CD14-positive monocyte (primary cell): Measurements from ENCODE around the gene INPP5B. TPM values are rescaled to one million over a fixed set of nuclear protein-coding genes. Genes with fewer than 3 reads are reported as not detected.

Source experiments
- DNase-seq, 3 donors: peaks; one replicate each; pipeline ENCODE4 v3.0.0-alpha.2; 2011 to 2022
- H2AFZ ChIP-seq: 2 replicates; pipeline ENCODE4 v1.6.0; 2012; ENCODE audit warnings: mild to moderate bottlenecking, low read depth, low read length, inconsistent platforms; ENCODE audit not compliant: insufficient read depth, poor library complexity, severe bottlenecking
- H3K27ac ChIP-seq, 2 donors: 1 replicate in 1 of 2; 2 replicates in 1 of 2; pipeline ENCODE4 v1.5.1; 2012 to 2013; ENCODE audit warnings: low read length in 2 of 2, control low read depth in 1 of 2, inconsistent platforms in 1 of 2, low read depth in 1 of 2, mild to moderate bottlenecking in 1 of 2
- H3K27me3 ChIP-seq, 2 donors: one replicate each; pipeline versions ENCODE4 v1.6.0 to v1.6.1; 2011 to 2013; ENCODE audit warnings: low read length in 2 of 2; ENCODE audit not compliant: control insufficient read depth in 2 of 2, insufficient read depth in 2 of 2
- H3K36me3 ChIP-seq, 2 donors: replicated peaks in 1 of 2; 1 replicate in 1 of 2; 2 replicates in 1 of 2; pipeline versions ENCODE4 v1.5.1 to v1.6.1; 2012 to 2013; ENCODE audit warnings: low read length in 2 of 2, control low read depth in 1 of 2, inconsistent platforms in 1 of 2, mild to moderate bottlenecking in 1 of 2; ENCODE audit not compliant: insufficient read depth in 2 of 2, control insufficient read depth in 1 of 2
- H3K4me1 ChIP-seq, 2 donors: 1 replicate in 1 of 2; 2 replicates in 1 of 2; pipeline versions ENCODE4 v1.5.1 to v1.6.1; 2012 to 2013; ENCODE audit warnings: low read length in 2 of 2, control low read depth in 1 of 2, inconsistent platforms in 1 of 2, mild to moderate bottlenecking in 1 of 2, moderate library complexity in 1 of 2; ENCODE audit not compliant: insufficient read depth in 2 of 2, control insufficient read depth in 1 of 2
- H3K4me2 ChIP-seq: replicated peaks from 2 replicates; pipeline ENCODE3; 2012; ENCODE audit warnings: low read length, moderate library complexity, mild to moderate bottlenecking; ENCODE audit not compliant: poor library complexity, severe bottlenecking; ENCODE audit errors: extremely low read depth
- H3K4me3 ChIP-seq, 3 experiments: fragments of 200-600 bp in 1 of 3; sonication (generic) in 1 of 3; replicated peaks in 1 of 3; 1 replicate in 2 of 3; 2 replicates in 1 of 3; pipeline ENCODE4 v1.5.1; 2011 to 2013; ENCODE audit warnings: low read length in 3 of 3, mild to moderate bottlenecking in 3 of 3, control low read depth in 2 of 3, low read depth in 2 of 3, inconsistent platforms in 1 of 3, moderate library complexity in 1 of 3
- H3K79me2 ChIP-seq: 2 replicates; pipeline ENCODE4 v1.6.0; 2012; ENCODE audit warnings: mild to moderate bottlenecking, control low read depth, inconsistent platforms, low read length, moderate library complexity; ENCODE audit not compliant: insufficient read depth
- H3K9ac ChIP-seq: 2 replicates; pipeline ENCODE4 v1.6.0; 2017; ENCODE audit warnings: low read length, mild to moderate bottlenecking; ENCODE audit not compliant: insufficient read depth, poor library complexity, severe bottlenecking
- H3K9me3 ChIP-seq, 2 donors: replicated peaks in 1 of 2; 1 replicate in 1 of 2; 2 replicates in 1 of 2; pipeline versions ENCODE4 v1.5.1 to v1.6.1; 2012 to 2013; ENCODE audit warnings: low read length in 2 of 2, control low read depth in 1 of 2; ENCODE audit not compliant: control insufficient read depth in 1 of 2, insufficient read depth in 1 of 2
- H4K20me1 ChIP-seq: 2 replicates; pipeline ENCODE4 v1.6.0; 2012; ENCODE audit warnings: mild to moderate bottlenecking, low read length, control low read depth, moderate library complexity; ENCODE audit not compliant: insufficient read depth
- H3K27ac Mint-ChIP-seq, 7 donors: one replicate each; pipeline ENCODE4 v1.8.0; 2020; ENCODE audit warnings: mild to moderate bottlenecking in 7 of 7, mixed read lengths in 7 of 7, moderate library complexity in 6 of 7, inconsistent platforms in 2 of 7
- H3K27me3 Mint-ChIP-seq, 3 donors: one replicate each; pipeline ENCODE4 v1.8.0; 2021 to 2022; ENCODE audit warnings: low read depth in 3 of 3, mild to moderate bottlenecking in 3 of 3, mixed read lengths in 3 of 3, moderate library complexity in 3 of 3, inconsistent platforms in 1 of 3
- H3K36me3 Mint-ChIP-seq, 2 donors: one replicate each; pipeline ENCODE4 v1.8.0; 2020; ENCODE audit warnings: mixed read lengths in 2 of 2, inconsistent platforms in 1 of 2, mild to moderate bottlenecking in 1 of 2
- H3K4me1 Mint-ChIP-seq: one replicate; pipeline ENCODE4 v1.8.0; 2020; ENCODE audit warnings: mild to moderate bottlenecking, mixed read lengths
- H3K4me3 Mint-ChIP-seq, 2 donors: one replicate each; pipeline ENCODE4 v1.8.0; 2020; ENCODE audit warnings: mild to moderate bottlenecking in 2 of 2, mixed read lengths in 2 of 2, moderate library complexity in 1 of 2
- H3K9me3 Mint-ChIP-seq, 7 donors: one replicate each; pipeline ENCODE4 v1.8.0; 2020 to 2022; ENCODE audit warnings: mixed read lengths in 7 of 7, mild to moderate bottlenecking in 6 of 7, moderate library complexity in 6 of 7, inconsistent platforms in 2 of 7
- CTCF ChIP-seq: fragments of 200-600 bp; IDR thresholded peaks from one replicate; pipeline ENCODE4 v1.8.0; 2022; ENCODE audit warnings: antibody characterized with exemption, mild to moderate bottlenecking
- WGBS: methylation state at CpG from one replicate; pipeline ENCODE4 v1.1.5; 2013; ENCODE audit warnings: missing lambda C conversion rate; ENCODE audit not compliant: insufficient coverage; 5-methylcytosine and 5-hydroxymethylcytosine counted together
- intact Hi-C, 2 donors: fragments of 100-400 bp; cut with micrococcal nuclease; formaldehyde crosslinking; loops; one replicate each; pipeline versions ENCODE4 v1.15.0 to v1.15.1; 2023
- polyA plus RNA-seq, 3 donors: library from polyadenylated mRNA; depleted of rRNA in 1 of 3; unstranded in 2 of 3; stranded (reverse) in 1 of 3; fragments of 300-500 nt in 2 of 3; fragments of >200 nt in 1 of 3; fragmentation: Illumina TruSeq in 2 of 3; gene quantifications; 1 replicate in 2 of 3; 2 replicates in 1 of 3; pipeline ENCODE4 v1.2.3, GENCODE V29; 2012 to 2021

Gene INPP5B
- polyA plus RNA-seq, 3 donors, result 3.0 to 13.1 (median 5.8) TPM

GRCh38 chr1:37831109-37831508, 115.7 kb downstream of the INPP5B start:
- Histone ChIP-seq H3K27me3 (no peaks in the 10 kb centered on the region), H3K9ac (no peak overlapping the region), H3K36me3 (peaks cover 75 to 94% of the 10 kb centered on the region in 2 donors), H3K27ac (no peak overlapping the region), H3K4me2 (no peak overlapping the region), H3K9me3 (no peaks in the 10 kb centered on the region), H3K79me2 (peaks cover 53% of the 10 kb centered on the region), H4K20me1 (peaks cover 49% of the 10 kb centered on the region), H3K4me1 (peaks cover 3 to 8% of the 10 kb centered on the region in 2 donors), H3K4me3 (no peak overlapping the region), H2AFZ (no peak overlapping the region)
- Mint-ChIP-seq H3K4me3 (no peak overlapping the region), H3K27ac (peak overlapping the region in 1 of 7 donors; percentile 40), H3K4me1 (peaks cover 11% of the 10 kb centered on the region), H3K9me3 (no peaks in the 10 kb centered on the region), H3K36me3 (peaks cover 72 to 93% of the 10 kb centered on the region in 2 donors), H3K27me3 (no peaks in the 10 kb centered on the region)
- no peak for TF ChIP-seq CTCF
- DNase-seq, result no peak
- intact Hi-C loops, result loop anchor here in 1 of 2 donors (2.0 kb wide), 1 partner anchor 30 kb away; no protein-coding TSS in a partner anchor
- 97% methylated on average over 3 of the region's 4 CpGs for WGBS

DNA sequence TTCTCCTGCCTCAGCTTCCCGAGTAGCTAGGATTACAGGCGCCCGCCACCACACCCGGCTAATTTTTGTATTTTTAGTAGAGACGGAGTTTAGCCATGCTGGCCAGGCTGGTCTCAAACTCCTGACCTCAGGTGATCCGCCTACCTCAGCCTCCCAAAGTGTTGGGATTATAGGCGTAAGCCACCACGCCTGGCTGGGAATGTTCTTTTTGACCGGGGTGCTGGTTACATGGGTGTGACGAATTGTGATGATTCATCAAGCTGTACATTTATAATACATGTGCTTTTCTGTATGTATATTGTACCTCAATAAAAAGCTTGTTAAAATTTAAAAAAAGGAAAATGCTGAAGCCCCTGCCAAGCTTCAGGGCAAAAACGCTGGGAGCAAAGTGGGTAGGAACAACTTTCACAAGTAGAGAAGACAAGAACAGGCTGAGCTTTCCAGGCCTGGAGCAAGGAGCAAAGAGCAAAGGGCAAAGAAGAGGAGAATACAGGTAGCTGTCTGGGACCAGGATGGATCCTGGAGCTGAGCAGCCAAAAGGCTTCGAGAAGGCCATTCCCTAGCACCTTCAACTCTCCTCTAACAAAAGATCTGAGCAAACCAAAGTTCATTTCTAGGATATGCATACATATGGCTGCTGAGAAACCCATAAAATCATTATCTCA, 118.3 kb downstream of the INPP5B start:
- Histone ChIP-seq H3K79me2 (peaks cover 53% of the 10 kb centered on the region), H2AFZ (no peak overlapping the region), H4K20me1 (peaks cover 42% of the 10 kb centered on the region), H3K4me3 (no peak overlapping the region), H3K4me1 (peaks cover 18 to 22% of the 10 kb centered on the region in 2 donors), H3K27me3 (no peaks in the 10 kb centered on the region), H3K9ac (no peak overlapping the region), H3K27ac (peak overlapping the region in 1 of 2 donors; percentile 36), H3K9me3 (no peaks in the 10 kb centered on the region), H3K4me2 (no peak overlapping the region), H3K36me3 (peaks cover 55 to 77% of the 10 kb centered on the region in 2 donors)
- no peaks in the 10 kb centered on the region for H3K9me3 Mint-ChIP-seq
- intact Hi-C loops, result no loop called here
- H3K4me1 Mint-ChIP-seq, result peaks cover 24% of the 10 kb centered on the region
- DNase-seq, result no peak
- WGBS, result 86% methylated on average over 1 of the region's 12 CpGs
- H3K27ac Mint-ChIP-seq, result peak overlapping the region in 3 of 7 donors; percentile 5 to 58 (median 52)
- peaks cover 57 to 82% of the 10 kb centered on the region in 2 donors for H3K36me3 Mint-ChIP-seq
- no peak for TF ChIP-seq CTCF
- no peaks in the 10 kb centered on the region for H3K27me3 Mint-ChIP-seq
- no peak overlapping the region for H3K4me3 Mint-ChIP-seq
